Gastrocnemius medialis (tissue), 4 donors: ENCODE results near the gene SMAD3. TPM values are rescaled to one million over a fixed set of nuclear protein-coding genes. Genes with fewer than 3 reads are reported as not detected.
A peak's percentile ranks its signal among the peaks of the same experiment; 100 is the strongest.

ENCODE experiments used
- ATAC-seq, 2 donors: fragments of 150-250 bp; one replicate each; pipeline ENCODE4 v1.9.1; 2016
- DNase-seq, 2 donors: peaks; one replicate each; pipeline ENCODE4 v3.0.0-alpha.2; 2019
- H3K27ac ChIP-seq, 4 donors: fragments of 200-600 bp; sonication (generic); 1 replicate in 1 of 4; 2 replicates in 3 of 4; pipeline ENCODE4 v1.5.1; 2016 to 2018; ENCODE audit warnings: mild to moderate bottlenecking in 2 of 4, moderate library complexity in 1 of 4
- H3K27me3 ChIP-seq, 3 donors: fragments of 200-600 bp; sonication (generic) in 2 of 3; 1 replicate in 1 of 3; 2 replicates in 2 of 3; pipeline versions ENCODE4 v1.5.1 to v1.6.0; 2016 to 2019; ENCODE audit warnings: mild to moderate bottlenecking in 1 of 3, moderate library complexity in 1 of 3
- H3K36me3 ChIP-seq, 2 donors: fragments of 200-600 bp; sonication (generic) in 1 of 2; one replicate each; pipeline ENCODE4 v1.5.1; 2017 to 2018
- H3K4me1 ChIP-seq, 2 donors: fragments of 200-600 bp; sonication (generic) in 1 of 2; one replicate each; pipeline ENCODE4 v1.5.1; 2016 to 2017; ENCODE audit warnings: mild to moderate bottlenecking in 2 of 2
- H3K4me3 ChIP-seq, 4 donors: fragments of 200-600 bp; sonication (generic) in 3 of 4; 1 replicate in 1 of 4; 2 replicates in 3 of 4; pipeline ENCODE4 v1.5.1; 2016 to 2019; ENCODE audit warnings: mild to moderate bottlenecking in 2 of 4
- H3K9me3 ChIP-seq, 3 donors: fragments of 200-600 bp; sonication (generic) in 2 of 3; 1 replicate in 1 of 3; 2 replicates in 2 of 3; pipeline ENCODE4 v1.5.1; 2016 to 2019
- CTCF ChIP-seq, 5 experiments: fragments of 450-650 bp in 3 of 5; fragments of 200-600 bp in 2 of 5; sonication (generic) in 2 of 5; IDR thresholded peaks in 4 of 5; conservative IDR thresholded peaks in 1 of 5; 1 replicate in 4 of 5; 2 replicates in 1 of 5; pipeline ENCODE4 v1.5.1; 2016 to 2019; ENCODE audit warnings: antibody characterized with exemption in 5 of 5, mild to moderate bottlenecking in 3 of 5, moderate library complexity in 3 of 5
- POLR2A ChIP-seq, 2 donors: fragments of 450-650 bp; IDR thresholded peaks; one replicate each; pipeline ENCODE4 v1.6.1; 2017; ENCODE audit warnings: antibody characterized with exemption in 2 of 2, mild to moderate bottlenecking in 2 of 2, moderate library complexity in 2 of 2
- in situ Hi-C, 4 donors: fragments of 200-750 bp; cut with MboI; loops; one replicate each; pipeline versions ENCODE4 v1.15.0 to v1.8.0; 2017; ENCODE audit warnings: low sequenced_read_pairs in 4 of 4
- intact Hi-C: fragments of 100-400 bp; cut with DNase I; formaldehyde crosslinking; loops from one replicate; pipeline ENCODE4 v1.15.1; 2023; ENCODE audit warnings: low total_unique reads
- total RNA-seq, 4 donors: library from RNA; depleted of rRNA; stranded (reverse); fragments of >200 nt; gene quantifications; one replicate each; pipeline versions ENCODE4 v1.1.0 to v1.2.3, GENCODE V29; 2016

Gene SMAD3
- total RNA-seq, 4 donors from 2014 or later: 15.9 to 61.7 (median 26.3) TPM

- H3K36me3 ChIP-seq: no peaks in the 10 kb centered on the region
These were observed 58.7 kb downstream of the SMAD3 start for GRCh38 chr15:67124111-67124510.

GRCh38 chr15:67124911-67125588 lies 59.6 kb downstream of the SMAD3 start:
- H3K4me3 ChIP-seq: peak overlapping the region in 2 of 4 donors; percentile 9 to 38
- ATAC-seq (peak; percentile 52 to 62), DNase-seq (peak in 1 of 2 donors; percentile 46)
- H3K27me3 ChIP-seq: no peaks in the 10 kb centered on the region
- H3K9me3 ChIP-seq: no peaks in the 10 kb centered on the region
- no peaks in the 10 kb centered on the region for H3K36me3 ChIP-seq
- in situ Hi-C loops: loop anchor here in 2 of 4 donors (5.0 to 25.0 kb wide), 3 partner anchors 50 to 112 kb away; no protein-coding TSS in a partner anchor
- H3K4me1 ChIP-seq: peaks cover 91 to 92% of the 10 kb centered on the region in 2 donors
- H3K27ac ChIP-seq: peak overlapping the region; percentile 92 to 98 (median 94)
- intact Hi-C loops: loop anchor here (1.0 kb wide), 3 partner anchors 43 to 64 kb away; no protein-coding TSS in a partner anchor
- no peak for TF ChIP-seq POLR2A (IDR thresholded peaks at IDR 0.05)
- TF ChIP-seq CTCF (IDR thresholded peaks at IDR 0.05 in 4 of 5, conservative IDR thresholded peaks at IDR 0.05 in 1 of 5): no peak

More at GRCh38 chr15:67124111-67124510, 58.7 kb downstream of the SMAD3 start:
- intact Hi-C loops: no loop called here
- no peak overlapping the region for H3K4me3 ChIP-seq
- peak overlapping the region; percentile 92 to 98 (median 94) for H3K27ac ChIP-seq
- TF ChIP-seq CTCF (IDR thresholded peaks at IDR 0.05 in 4 of 5, conservative IDR thresholded peaks at IDR 0.05 in 1 of 5): no peak
- no peak for TF ChIP-seq POLR2A (IDR thresholded peaks at IDR 0.05)
- H3K9me3 ChIP-seq: no peaks in the 10 kb centered on the region
- H3K4me1 ChIP-seq: peaks cover 92% of the 10 kb centered on the region in 2 donors
- H3K27me3 ChIP-seq: no peaks in the 10 kb centered on the region
- ATAC-seq (no peak), DNase-seq (no peak)
- in situ Hi-C loops: loop anchor here in 1 of 4 donors (10.0 kb wide), 1 partner anchor 49 kb away; no protein-coding TSS in a partner anchor

GRCh38 chr15:67125589-67126502 lies 60.4 kb downstream of the SMAD3 start:
- peak overlapping the region; percentile 92 to 98 (median 94) for H3K27ac ChIP-seq
- peak; percentile 33 to 65 for TF ChIP-seq POLR2A (IDR thresholded peaks at IDR 0.05)
- TF ChIP-seq CTCF (IDR thresholded peaks at IDR 0.05 in 4 of 5, conservative IDR thresholded peaks at IDR 0.05 in 1 of 5): peak in 1 of 5 experiments; percentile 14
- H3K27me3 ChIP-seq: no peaks in the 10 kb centered on the region
- no peaks in the 10 kb centered on the region for H3K36me3 ChIP-seq
- peak; percentile 90 to 92 for ATAC-seq
- peak; percentile 96 to 97 for DNase-seq
- H3K4me1 ChIP-seq: peaks cover 91 to 92% of the 10 kb centered on the region in 2 donors
- intact Hi-C loops: loop anchor here (1.0 kb wide), 3 partner anchors 42 to 63 kb away; no protein-coding TSS in a partner anchor
- no peaks in the 10 kb centered on the region for H3K9me3 ChIP-seq
- peak overlapping the region in 3 of 4 donors; percentile 8 to 38 (median 9) for H3K4me3 ChIP-seq
- in situ Hi-C loops: loop anchor here in 2 of 4 donors (5.0 to 25.0 kb wide), 3 partner anchors 51 to 111 kb away; no protein-coding TSS in a partner anchor

GRCh38 chr15:67126551-67127330 lies 61.3 kb downstream of the SMAD3 start:
- in situ Hi-C loops: loop anchor here in 2 of 4 donors (5.0 to 25.0 kb wide), 3 partner anchors 52 to 111 kb away; no protein-coding TSS in a partner anchor

More at GRCh38 chr15:67126551-67127330, 61.3 kb downstream of the SMAD3 start:
- Histone ChIP-seq H3K9me3 (no peaks in the 10 kb centered on the region), H3K4me3 (no peak overlapping the region), H3K27me3 (no peaks in the 10 kb centered on the region), H3K36me3 (no peaks in the 10 kb centered on the region), H3K4me1 (peaks cover 91 to 92% of the 10 kb centered on the region in 2 donors), H3K27ac (peak overlapping the region; percentile 92 to 98 (median 94))
- DNase-seq (no peak), ATAC-seq (no peak)
- no peak for TF ChIP-seq POLR2A (IDR thresholded peaks at IDR 0.05)
- no peak for TF ChIP-seq CTCF (IDR thresholded peaks at IDR 0.05 in 4 of 5, conservative IDR thresholded peaks at IDR 0.05 in 1 of 5)
- intact Hi-C loops: no loop called here
